K562 (cell line): Measurements from ENCODE around the gene FHDC1.

ENCODE experiments used
- CTCF ChIP-seq, 3 experiments: IDR thresholded peaks in 2 of 3; conservative IDR thresholded peaks in 1 of 3; 2 replicates each; pipeline ENCODE4 v1.5.1; 2011 to 2012; ENCODE audit warnings: low read length in 3 of 3, mild to moderate bottlenecking in 3 of 3, control low read depth in 2 of 3, improper control_type of control experiment in 1 of 3, inconsistent platforms in 1 of 3, low read depth in 1 of 3, mixed read lengths in 1 of 3, moderate library complexity in 1 of 3; ENCODE audit not compliant: insufficient read depth in 2 of 3
- NCOA2 ChIP-seq, 2 experiments: fragments of 450-650 bp; IDR thresholded peaks; 2 replicates each; pipeline ENCODE4 v1.6.1; 2018; ENCODE audit warnings: mild to moderate bottlenecking in 2 of 2, moderate library complexity in 1 of 2; ENCODE audit not compliant: partially characterized antibody in 2 of 2
- PHF21A ChIP-seq: fragments of 450-650 bp; IDR thresholded peaks from 2 replicates; pipeline ENCODE4 v1.6.1; 2017; ENCODE audit warnings: low read depth, borderline replicate concordance
- REST ChIP-seq, 2 experiments: fragments of 450-650 bp; formaldehyde crosslinking in 1 of 2; IDR thresholded peaks; 2 replicates each; pipeline versions ENCODE4 v1.4.0 to v1.6.1; 2014 to 2020; ENCODE audit warnings: mild to moderate bottlenecking in 2 of 2, borderline replicate concordance in 1 of 2, low read depth in 1 of 2
- YY1 ChIP-seq, 3 experiments: IDR thresholded peaks; 2 replicates each; pipeline ENCODE4 v1.6.1; 2011; ENCODE audit warnings: low read length in 2 of 3, mild to moderate bottlenecking in 2 of 3, moderate library complexity in 2 of 3, borderline replicate concordance in 1 of 3, control low read depth in 1 of 3, low read depth in 1 of 3; ENCODE audit not compliant: insufficient read depth in 3 of 3, insufficient replicate concordance in 2 of 3, control insufficient read depth in 1 of 3, insufficient read length in 1 of 3; ENCODE audit errors: extremely low read depth in 1 of 3
- TF ChIP-seq, protein P1 (sequence below), 2 experiments: IDR thresholded peaks; 2 replicates each; pipeline ENCODE4 v1.6.1; 2011; ENCODE audit warnings: borderline replicate concordance in 1 of 2, control low read depth in 1 of 2, low read depth in 1 of 2, low read length in 1 of 2, mild to moderate bottlenecking in 1 of 2, mixed read lengths in 1 of 2, moderate library complexity in 1 of 2; ENCODE audit not compliant: insufficient read depth in 1 of 2, insufficient read length in 1 of 2, poor library complexity in 1 of 2, severe bottlenecking in 1 of 2; ENCODE audit errors: extremely low read depth in 1 of 2
- TF ChIP-seq, protein P2 (sequence below): sonication (generic); formaldehyde crosslinking; IDR thresholded peaks from 2 replicates; pipeline ENCODE4 v1.8.1; 2022; ENCODE audit warnings: missing genetic modification reagents

- TF ChIP-seq, protein P1, sequence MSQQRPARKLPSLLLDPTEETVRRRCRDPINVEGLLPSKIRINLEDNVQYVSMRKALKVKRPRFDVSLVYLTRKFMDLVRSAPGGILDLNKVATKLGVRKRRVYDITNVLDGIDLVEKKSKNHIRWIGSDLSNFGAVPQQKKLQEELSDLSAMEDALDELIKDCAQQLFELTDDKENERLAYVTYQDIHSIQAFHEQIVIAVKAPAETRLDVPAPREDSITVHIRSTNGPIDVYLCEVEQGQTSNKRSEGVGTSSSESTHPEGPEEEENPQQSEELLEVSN (IDR thresholded peaks at IDR 0.05; ENCODE audit: borderline replicate concordance in 1 of 2, extremely low read depth in 1 of 2, insufficient read depth in 1 of 2, insufficient read length in 1 of 2, low read depth in 1 of 2, low read length in 1 of 2, poor library complexity in 1 of 2, severe bottlenecking in 1 of 2), result peak in 1 of 2 experiments; percentile 70
- TF ChIP-seq YY1 (IDR thresholded peaks at IDR 0.05; ENCODE audit: borderline replicate concordance in 1 of 3, control insufficient read depth in 1 of 3, extremely low read depth in 1 of 3, insufficient read depth in 3 of 3, insufficient read length in 1 of 3, insufficient replicate concordance in 2 of 3, low read depth in 1 of 3, low read length in 2 of 3) (no peak), NCOA2 (IDR thresholded peaks at IDR 0.05; ENCODE audit: partially characterized antibody in 2 of 2) (no peak), REST (IDR thresholded peaks at IDR 0.05; ENCODE audit: borderline replicate concordance) (peak; percentile 30; the same call in 1 of the 2 replicates), REST (CRISPR knock-in tag; IDR thresholded peaks at IDR 0.05; ENCODE audit: low read depth) (no peak), CTCF (IDR thresholded peaks at IDR 0.05 in 2 of 3, conservative IDR thresholded peaks at IDR 0.05 in 1 of 3; ENCODE audit: insufficient read depth in 2 of 3, low read depth in 1 of 3, low read length in 3 of 3) (peak in 1 of 3 experiments; percentile 27; a peak in 1 of 6 replicates), PHF21A (no peak)
- TF ChIP-seq, protein P2, sequence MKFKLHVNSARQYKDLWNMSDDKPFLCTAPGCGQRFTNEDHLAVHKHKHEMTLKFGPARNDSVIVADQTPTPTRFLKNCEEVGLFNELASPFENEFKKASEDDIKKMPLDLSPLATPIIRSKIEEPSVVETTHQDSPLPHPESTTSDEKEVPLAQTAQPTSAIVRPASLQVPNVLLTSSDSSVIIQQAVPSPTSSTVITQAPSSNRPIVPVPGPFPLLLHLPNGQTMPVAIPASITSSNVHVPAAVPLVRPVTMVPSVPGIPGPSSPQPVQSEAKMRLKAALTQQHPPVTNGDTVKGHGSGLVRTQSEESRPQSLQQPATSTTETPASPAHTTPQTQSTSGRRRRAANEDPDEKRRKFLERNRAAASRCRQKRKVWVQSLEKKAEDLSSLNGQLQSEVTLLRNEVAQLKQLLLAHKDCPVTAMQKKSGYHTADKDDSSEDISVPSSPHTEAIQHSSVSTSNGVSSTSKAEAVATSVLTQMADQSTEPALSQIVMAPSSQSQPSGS (CRISPR knock-in tag), result no peak
These were observed at the start of gene FHDC1 for GRCh38 chr4:152935631-152936445.
